Measurements from ENCODE around the gene AADACL4.

GRCh38 chr1:12703821-12704451 lies 60.1 kb downstream of the AADACL4 start:
- no peak for TF ChIP-seq REST (IDR thresholded peaks at IDR 0.05; ENCODE audit: insufficient read depth in 1 of 2, low read depth in 2 of 2, low read length in 1 of 2)
- no peak for TF ChIP-seq SIN3A (IDR thresholded peaks at IDR 0.05; ENCODE audit: borderline replicate concordance, insufficient read depth, low read depth, low read length)
- TF ChIP-seq CTCF (IDR thresholded peaks at IDR 0.05): no peak
- TF ChIP-seq POLR2AphosphoS5 (IDR thresholded peaks at IDR 0.05; ENCODE audit: low read depth, low read length): no peak
- no peak for TF ChIP-seq TCF7L2 (IDR thresholded peaks at IDR 0.05; ENCODE audit: low read depth, low read length)

Data from Panc1 (cell line).